HepG2 (cell line): ENCODE data around the gene KCND2. TPM values are rescaled to one million over a fixed set of nuclear protein-coding genes. Genes with fewer than 3 reads are reported as not detected.

Experiments
- ATAC-seq: fragments of 200-7000 bp; cut with Tn5 transposase; 3 replicates; pipeline ENCODE4 v1.9.1; 2020; ENCODE audit warnings: mild to moderate bottlenecking, moderate library complexity
- BruUV-seq: library from RNA; stranded (reverse); fragments of 400-500 nt; replicated peaks from 2 replicates; lab custom pipeline; 2021; lab: Mats Ljungman, UMichigan
- CTCF ChIA-PET: fragments of 300-600 bp; formaldehyde crosslinking; extraction: SDS; loops from one replicate; lab custom pipeline; 2021; ENCODE audit warnings: low total read pairs, inconsistent platforms, low intra/inter-chr PET ratio; lab: Yijun Ruan, JAX
- POLR2A ChIA-PET: fragments of 350-600 bp; sonication (Branson Sonifier 250); formaldehyde crosslinking; loops from one replicate; lab custom pipeline; 2020; ENCODE audit warnings: antibody characterized with exemption, inconsistent platforms; lab: Yijun Ruan, JAX
- DNase-seq: peaks from one replicate; pipeline ENCODE4 v3.0.0-alpha.2; 2015; ENCODE audit warnings: low spot score
- FAIRE-seq: peaks from 3 replicates; lab custom pipeline; 2011; peaks lifted over from hg19 to GRCh38; lab: Jason Lieb, UNC
- H2AFZ ChIP-seq: one replicate; pipeline ENCODE4 v1.6.1; 2011; ENCODE audit warnings: low read length, inconsistent platforms
- H3K27ac ChIP-seq: fragments of 300-600 bp; 3 replicates; pipeline ENCODE4 v1.8.0; 2011; ENCODE audit warnings: mixed run types, mild to moderate bottlenecking, mixed read lengths, low read length, inconsistent platforms; ENCODE audit not compliant: insufficient read depth; ENCODE audit errors: extremely low read length
- H3K27me3 ChIP-seq, 2 experiments: fragments of 200-600 bp in 1 of 2; 2 replicates in 1 of 2; 3 replicates in 1 of 2; pipeline versions ENCODE4 v1.6.0 to v1.8.0; 2011; ENCODE audit warnings: low read length in 2 of 2, mild to moderate bottlenecking in 2 of 2, moderate library complexity in 2 of 2, inconsistent platforms in 1 of 2; ENCODE audit not compliant: insufficient read depth in 2 of 2, control insufficient read depth in 1 of 2
- H3K36me3 ChIP-seq, 2 experiments: fragments of 200-600 bp in 1 of 2; replicated peaks in 1 of 2; 2 replicates in 1 of 2; 3 replicates in 1 of 2; pipeline versions ENCODE4 v1.5.1 to v1.8.0; 2011; ENCODE audit warnings: low read length in 2 of 2, inconsistent platforms in 1 of 2; ENCODE audit not compliant: insufficient read depth in 2 of 2, control insufficient read depth in 1 of 2
- H3K4me1 ChIP-seq: 2 replicates; pipeline ENCODE4 v1.5.1; 2012; ENCODE audit warnings: low read length, inconsistent platforms; ENCODE audit not compliant: insufficient read depth
- H3K4me2 ChIP-seq: 2 replicates; pipeline ENCODE4 v1.6.0; 2011; ENCODE audit warnings: low read depth, low read length, inconsistent platforms
- H3K4me3 ChIP-seq, 3 experiments: fragments of 200-600 bp in 1 of 3; sonication (generic), shearing (Covaris generic) in 1 of 3; replicated peaks in 1 of 3; 2 replicates each; pipeline ENCODE4 v1.5.1; 2011 to 2016; ENCODE audit warnings: low read length in 3 of 3, inconsistent platforms in 2 of 3, low read depth in 2 of 3, mild to moderate bottlenecking in 2 of 3, control low read depth in 1 of 3, mixed read lengths in 1 of 3; ENCODE audit not compliant: insufficient read depth in 1 of 3
- H3K79me2 ChIP-seq: one replicate; pipeline ENCODE4 v1.6.1; 2011; ENCODE audit warnings: low read length, inconsistent platforms; ENCODE audit not compliant: insufficient read depth
- H3K9ac ChIP-seq: 2 replicates; pipeline ENCODE4 v1.6.0; 2011; ENCODE audit warnings: mild to moderate bottlenecking, low read depth, low read length, inconsistent platforms; ENCODE audit not compliant: insufficient read depth
- H3K9me3 ChIP-seq: 2 replicates; pipeline ENCODE4 v1.5.1; 2012; ENCODE audit warnings: mild to moderate bottlenecking, low read length
- H4K20me1 ChIP-seq: 2 replicates; pipeline ENCODE4 v1.6.0; 2011; ENCODE audit warnings: inconsistent platforms, mild to moderate bottlenecking, low read length, moderate library complexity; ENCODE audit not compliant: insufficient read depth
- FOSL2 ChIP-seq: sonication (generic); formaldehyde crosslinking; IDR thresholded peaks from 2 replicates; pipeline ENCODE4 v1.4.0; 2020; ENCODE audit warnings: missing genetic modification reagents
- MYC ChIP-seq: sonication (generic); formaldehyde crosslinking; IDR thresholded peaks from 2 replicates; pipeline ENCODE4 v1.9.0; 2021; ENCODE audit warnings: missing genetic modification reagents, borderline replicate concordance
- NCOR1 ChIP-seq: fragments of 200-600 bp; sonication (generic); IDR thresholded peaks from 2 replicates; pipeline ENCODE4 v1.7.0; 2017; ENCODE audit warnings: antibody characterized with exemption, low read length, borderline replicate concordance
- SNAPC2 ChIP-seq: sonication (generic); formaldehyde crosslinking; IDR thresholded peaks from 2 replicates; pipeline ENCODE4 v1.8.1; 2022; ENCODE audit warnings: mild to moderate bottlenecking, missing genetic modification reagents
- SRSF1 ChIP-seq: fragments of 200-400 bp; formaldehyde crosslinking; optimal IDR thresholded peaks from 2 replicates; pipeline ENCODE3; 2017; ENCODE audit warnings: mild to moderate bottlenecking, low read depth, low read length, moderate library complexity
- ZBTB8A ChIP-seq: sonication (generic); formaldehyde crosslinking; IDR thresholded peaks from 2 replicates; pipeline ENCODE4 v1.4.0; 2020; ENCODE audit warnings: mild to moderate bottlenecking, low read depth, missing genetic modification reagents, borderline replicate concordance
- ZFY ChIP-seq: sonication (generic); formaldehyde crosslinking; IDR thresholded peaks from 2 replicates; pipeline ENCODE4 v1.4.0; 2020; ENCODE audit warnings: missing genetic modification reagents
- ZFYVE20 ChIP-seq: sonication (generic); formaldehyde crosslinking; IDR thresholded peaks from 2 replicates; pipeline ENCODE4 v1.8.0; 2023; ENCODE audit warnings: low read depth, mild to moderate bottlenecking, moderate library complexity, missing genetic modification reagents, borderline replicate concordance
- ZXDC ChIP-seq: sonication (generic); formaldehyde crosslinking; IDR thresholded peaks from 2 replicates; pipeline ENCODE4 v1.5.0; 2020; ENCODE audit warnings: mild to moderate bottlenecking, missing genetic modification reagents
- WGBS: methylation state at CpG from one replicate; pipeline ENCODE4 v1.1.6; 2017; ENCODE audit warnings: low lambda C conversion rate; 5-methylcytosine and 5-hydroxymethylcytosine counted together
- in situ Hi-C: cut with HindIII; loops from 2 replicates; pipeline ENCODE4 v1.10.0; 2017; ENCODE audit warnings: low pct_unique_long_range_greater_than_20kb; ENCODE audit not compliant: extremely low pct_ligation_motif_present
- intact Hi-C: fragments of 100-400 bp; cut with micrococcal nuclease; formaldehyde crosslinking; loops from one replicate; pipeline ENCODE4 v1.10.0; 2022; ENCODE audit not compliant: unreplicated experiment
- polyA plus RNA-seq, 8 experiments: library from polyadenylated mRNA; depleted of rRNA in 3 of 8; stranded (reverse) in 7 of 8; unstranded in 1 of 8; fragments of >200 nt; fragmentation: Illumina TruSeq in 4 of 8; extraction: Trizol in 4 of 8; gene quantifications; 2 replicates each; pipeline versions ENCODE4 v1.2.1 to v1.2.3, GENCODE V29; 2011 to 2016; ENCODE audit warnings: low read depth in 4 of 8, missing spikeins in 1 of 8, mixed read lengths in 1 of 8; ENCODE audit not compliant: insufficient read depth in 1 of 8
- total RNA-seq, 5 experiments: library from RNA; depleted of rRNA; stranded (reverse); fragments of >200 nt; fragmentation: Illumina TruSeq; extraction: Trizol; gene quantifications; 2 replicates each; pipeline ENCODE4 v1.2.3, GENCODE V29; 2016; ENCODE audit warnings: low read depth in 1 of 5
- TF ChIP-seq, protein P1 (sequence below), 2 experiments: sonication (generic) in 1 of 2; formaldehyde crosslinking in 1 of 2; IDR thresholded peaks; 2 replicates each; pipeline versions ENCODE4 v1.4.0 to v1.6.1; 2016 to 2020; ENCODE audit warnings: borderline replicate concordance in 1 of 2, low read depth in 1 of 2, mild to moderate bottlenecking in 1 of 2, missing genetic modification reagents in 1 of 2
- TF ChIP-seq, protein P2 (sequence below): sonication (generic); formaldehyde crosslinking; IDR thresholded peaks from 2 replicates; pipeline ENCODE4 v1.8.0; 2022; ENCODE audit warnings: missing genetic modification reagents, mild to moderate bottlenecking, inconsistent platforms, borderline replicate concordance

KCND2 gene
- total and polyA plus RNA-seq, 2 of the 13 experiments (the other 11 are each of a cell fraction or from before 2014, with no cell fraction given) = not detected

- POLR2A ChIA-PET = no interaction called here
- H3K9ac ChIP-seq = no peak overlapping the region
- no peak overlapping the region for H3K4me2 ChIP-seq
These were observed 54.1 kb downstream of the KCND2 start for GRCh38 chr7:120327054-120327453.

More at GRCh38 chr7:120327054-120327453, 54.1 kb downstream of the KCND2 start:
- H3K4me3 ChIP-seq = no peak overlapping the region
- no peak for FAIRE-seq
- in situ Hi-C loops = no loop called here
- CTCF ChIA-PET = no interaction called here
- H3K4me1 ChIP-seq = no peaks in the 10 kb centered on the region
- H2AFZ ChIP-seq = no peak overlapping the region
- intact Hi-C loops = no loop called here
- no peaks in the 10 kb centered on the region for H3K9me3 ChIP-seq
- BruUV-seq = no TSS peak
- ATAC-seq = no peak
- no peak overlapping the region for H3K27ac ChIP-seq
- H4K20me1 ChIP-seq = no peaks in the 10 kb centered on the region
- 0% methylated on average over 1 of the region's 1 CpG for WGBS
- TF ChIP-seq NCOR1 (no peak), ZBTB8A (CRISPR knock-in tag) (no peak), ZFYVE20 (CRISPR knock-in tag) (no peak), ZXDC (CRISPR knock-in tag) (no peak), ZFY (CRISPR knock-in tag) (no peak), FOSL2 (CRISPR knock-in tag) (no peak), SNAPC2 (CRISPR knock-in tag) (no peak), MYC (CRISPR knock-in tag) (no peak), SRSF1 (no peak)
- TF ChIP-seq, protein P1, sequence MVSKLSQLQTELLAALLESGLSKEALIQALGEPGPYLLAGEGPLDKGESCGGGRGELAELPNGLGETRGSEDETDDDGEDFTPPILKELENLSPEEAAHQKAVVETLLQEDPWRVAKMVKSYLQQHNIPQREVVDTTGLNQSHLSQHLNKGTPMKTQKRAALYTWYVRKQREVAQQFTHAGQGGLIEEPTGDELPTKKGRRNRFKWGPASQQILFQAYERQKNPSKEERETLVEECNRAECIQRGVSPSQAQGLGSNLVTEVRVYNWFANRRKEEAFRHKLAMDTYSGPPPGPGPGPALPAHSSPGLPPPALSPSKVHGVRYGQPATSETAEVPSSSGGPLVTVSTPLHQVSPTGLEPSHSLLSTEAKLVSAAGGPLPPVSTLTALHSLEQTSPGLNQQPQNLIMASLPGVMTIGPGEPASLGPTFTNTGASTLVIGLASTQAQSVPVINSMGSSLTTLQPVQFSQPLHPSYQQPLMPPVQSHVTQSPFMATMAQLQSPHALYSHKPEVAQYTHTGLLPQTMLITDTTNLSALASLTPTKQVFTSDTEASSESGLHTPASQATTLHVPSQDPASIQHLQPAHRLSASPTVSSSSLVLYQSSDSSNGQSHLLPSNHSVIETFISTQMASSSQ (IDR thresholded peaks at IDR 0.05; ENCODE audit: low read depth) = no peak
- TF ChIP-seq, protein P1 (CRISPR knock-in tag; IDR thresholded peaks at IDR 0.05; ENCODE audit: borderline replicate concordance) = no peak
- TF ChIP-seq, protein P2, sequence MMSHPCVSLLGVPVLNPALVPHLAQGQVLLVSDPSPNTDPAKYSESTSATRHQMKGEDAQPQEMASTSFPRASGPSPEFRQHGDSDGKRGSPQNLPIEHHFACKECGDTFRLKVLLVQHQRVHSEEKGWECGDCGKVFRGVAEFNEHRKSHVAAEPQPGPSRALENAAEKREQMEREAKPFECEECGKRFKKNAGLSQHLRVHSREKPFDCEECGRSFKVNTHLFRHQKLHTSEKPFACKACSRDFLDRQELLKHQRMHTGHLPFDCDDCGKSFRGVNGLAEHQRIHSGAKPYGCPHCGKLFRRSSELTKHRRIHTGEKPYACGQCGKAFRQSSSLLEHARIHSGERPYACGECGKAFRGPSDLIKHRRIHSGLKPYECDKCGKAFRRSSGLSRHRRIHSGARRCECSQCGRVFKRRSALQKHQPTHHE (CRISPR knock-in tag) = no peak
- no peaks in the 10 kb centered on the region for H3K36me3 ChIP-seq
- H3K27me3 ChIP-seq = no peaks in the 10 kb centered on the region
- DNase-seq = no peak
- H3K79me2 ChIP-seq = no peaks in the 10 kb centered on the region
